K562 (cell line): ENCODE measurements around the gene TK1. TPM values are rescaled to one million over a fixed set of nuclear protein-coding genes. Genes with fewer than 3 reads are reported as not detected.

Experiments used
- BRD4 ChIP-seq: fragments of 200-600 bp; sonication (generic); IDR thresholded peaks from 2 replicates; pipeline ENCODE4 v1.6.1; 2017; ENCODE audit warnings: inconsistent platforms
- FOXM1 ChIP-seq, 2 experiments: fragments of 450-650 bp in 1 of 2; sonication (generic) in 1 of 2; formaldehyde crosslinking in 1 of 2; IDR thresholded peaks; 2 replicates each; pipeline versions ENCODE4 v1.6.1 to v1.9.0; 2017 to 2022; ENCODE audit warnings: low read depth in 2 of 2, mild to moderate bottlenecking in 2 of 2, missing genetic modification reagents in 1 of 2, moderate library complexity in 1 of 2
- KDM1A ChIP-seq, 2 experiments: fragments of 450-650 bp; IDR thresholded peaks; 2 replicates each; pipeline ENCODE4 v1.6.1; 2016; ENCODE audit warnings: mild to moderate bottlenecking in 2 of 2
- SMARCC2 ChIP-seq: fragments of 450-650 bp; IDR thresholded peaks from 2 replicates; pipeline ENCODE4 v1.6.1; 2017; ENCODE audit warnings: antibody characterized with exemption, moderate library complexity, mild to moderate bottlenecking, low read depth
- TAF1 ChIP-seq: IDR thresholded peaks from 2 replicates; pipeline ENCODE4 v1.6.1; 2011; ENCODE audit warnings: mild to moderate bottlenecking, low read length, moderate library complexity; ENCODE audit not compliant: insufficient read depth, control insufficient read depth, severe bottlenecking; ENCODE audit errors: extremely low read depth
- XRCC3 ChIP-seq: fragments of 450-650 bp; IDR thresholded peaks from 2 replicates; pipeline ENCODE4 v1.6.1; 2017; ENCODE audit warnings: mild to moderate bottlenecking, moderate library complexity
- polyA plus RNA-seq, 8 experiments: library from polyadenylated mRNA; depleted of rRNA in 4 of 8; stranded (reverse) in 5 of 8; unstranded in 3 of 8; fragments of >200 nt; fragmentation: Nextera tagmentation in 2 of 8; fragmentation: Illumina TruSeq in 1 of 8; extraction: Ambion mirVana in 2 of 8; extraction: Trizol in 1 of 8; gene quantifications; 2 replicates each; pipeline versions ENCODE4 v1.2.1 to v1.2.3, GENCODE V29; 2011 to 2014; ENCODE audit warnings: inconsistent platforms in 1 of 8, missing spikeins in 1 of 8
- total RNA-seq, 7 experiments: library from RNA; depleted of rRNA in 6 of 7; stranded (reverse); fragments of >200 nt in 6 of 7; fragmentation: Illumina TruSeq in 2 of 7; extraction: Trizol in 2 of 7; gene quantifications; 2 replicates each; pipeline versions ENCODE4 v1.2.1 to v1.2.3, GENCODE V29; 2011 to 2021; ENCODE audit warnings: low replicate concordance in 1 of 7
- TF ChIP-seq, protein P1 (sequence below): fragments of 450-650 bp; formaldehyde crosslinking; IDR thresholded peaks from 2 replicates; pipeline ENCODE4 v1.4.0; 2020; ENCODE audit warnings: mild to moderate bottlenecking, moderate library complexity
- TF ChIP-seq, protein P2 (sequence below): sonication (generic); formaldehyde crosslinking; IDR thresholded peaks from 2 replicates; pipeline ENCODE4 v1.8.0; 2023; ENCODE audit warnings: mild to moderate bottlenecking, missing genetic modification reagents
- TF ChIP-seq, protein P3 (sequence below): sonication (generic); formaldehyde crosslinking; IDR thresholded peaks from 2 replicates; pipeline ENCODE4 v1.8.0; 2023; ENCODE audit warnings: missing genetic modification reagents, mild to moderate bottlenecking, borderline replicate concordance
- TF ChIP-seq, protein P4 (sequence below): sonication (generic); formaldehyde crosslinking; IDR thresholded peaks from 2 replicates; pipeline ENCODE4 v1.8.0; 2022; ENCODE audit warnings: missing genetic modification reagents, mild to moderate bottlenecking, moderate library complexity, borderline replicate concordance

The TK1 gene
- total and polyA plus RNA-seq, 9 of the 15 experiments (the other 6 are each of a cell fraction or from before 2014, with no cell fraction given): 8.4 to 280 (median 103) TPM

DNA sequence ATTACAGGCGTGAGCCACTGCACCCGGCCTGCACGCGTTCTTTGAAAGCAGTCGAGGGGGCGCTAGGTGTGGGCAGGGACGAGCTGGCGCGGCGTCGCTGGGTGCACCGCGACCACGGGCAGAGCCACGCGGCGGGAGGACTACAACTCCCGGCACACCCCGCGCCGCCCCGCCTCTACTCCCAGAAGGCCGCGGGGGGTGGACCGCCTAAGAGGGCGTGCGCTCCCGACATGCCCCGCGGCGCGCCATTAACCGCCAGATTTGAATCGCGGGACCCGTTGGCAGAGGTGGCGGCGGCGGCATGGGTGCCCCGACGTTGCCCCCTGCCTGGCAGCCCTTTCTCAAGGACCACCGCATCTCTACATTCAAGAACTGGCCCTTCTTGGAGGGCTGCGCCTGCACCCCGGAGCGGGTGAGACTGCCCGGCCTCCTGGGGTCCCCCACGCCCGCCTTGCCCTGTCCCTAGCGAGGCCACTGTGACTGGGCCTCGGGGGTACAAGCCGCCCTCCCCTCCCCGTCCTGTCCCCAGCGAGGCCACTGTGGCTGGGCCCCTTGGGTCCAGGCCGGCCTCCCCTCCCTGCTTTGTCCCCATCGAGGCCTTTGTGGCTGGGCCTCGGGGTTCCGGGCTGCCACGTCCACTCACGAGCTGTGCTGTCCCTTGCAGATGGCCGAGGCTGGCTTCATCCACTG lies 27.3 kb upstream of the TK1 start, which contains the start of gene BIRC5 (continued):
- TF ChIP-seq, protein P1, sequence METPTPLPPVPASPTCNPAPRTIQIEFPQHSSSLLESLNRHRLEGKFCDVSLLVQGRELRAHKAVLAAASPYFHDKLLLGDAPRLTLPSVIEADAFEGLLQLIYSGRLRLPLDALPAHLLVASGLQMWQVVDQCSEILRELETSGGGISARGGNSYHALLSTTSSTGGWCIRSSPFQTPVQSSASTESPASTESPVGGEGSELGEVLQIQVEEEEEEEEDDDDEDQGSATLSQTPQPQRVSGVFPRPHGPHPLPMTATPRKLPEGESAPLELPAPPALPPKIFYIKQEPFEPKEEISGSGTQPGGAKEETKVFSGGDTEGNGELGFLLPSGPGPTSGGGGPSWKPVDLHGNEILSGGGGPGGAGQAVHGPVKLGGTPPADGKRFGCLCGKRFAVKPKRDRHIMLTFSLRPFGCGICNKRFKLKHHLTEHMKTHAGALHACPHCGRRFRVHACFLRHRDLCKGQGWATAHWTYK (CRISPR knock-in tag): peak; percentile 80; the same call in 1 of the 2 replicates
- TF ChIP-seq XRCC3: no peak
- peak; percentile 96 for TF ChIP-seq FOXM1 (IDR thresholded peaks at IDR 0.05; ENCODE audit: low read depth)
- TF ChIP-seq FOXM1 (CRISPR knock-in tag; IDR thresholded peaks at IDR 0.05; ENCODE audit: low read depth): peak; percentile 97
- TF ChIP-seq, protein P2, sequence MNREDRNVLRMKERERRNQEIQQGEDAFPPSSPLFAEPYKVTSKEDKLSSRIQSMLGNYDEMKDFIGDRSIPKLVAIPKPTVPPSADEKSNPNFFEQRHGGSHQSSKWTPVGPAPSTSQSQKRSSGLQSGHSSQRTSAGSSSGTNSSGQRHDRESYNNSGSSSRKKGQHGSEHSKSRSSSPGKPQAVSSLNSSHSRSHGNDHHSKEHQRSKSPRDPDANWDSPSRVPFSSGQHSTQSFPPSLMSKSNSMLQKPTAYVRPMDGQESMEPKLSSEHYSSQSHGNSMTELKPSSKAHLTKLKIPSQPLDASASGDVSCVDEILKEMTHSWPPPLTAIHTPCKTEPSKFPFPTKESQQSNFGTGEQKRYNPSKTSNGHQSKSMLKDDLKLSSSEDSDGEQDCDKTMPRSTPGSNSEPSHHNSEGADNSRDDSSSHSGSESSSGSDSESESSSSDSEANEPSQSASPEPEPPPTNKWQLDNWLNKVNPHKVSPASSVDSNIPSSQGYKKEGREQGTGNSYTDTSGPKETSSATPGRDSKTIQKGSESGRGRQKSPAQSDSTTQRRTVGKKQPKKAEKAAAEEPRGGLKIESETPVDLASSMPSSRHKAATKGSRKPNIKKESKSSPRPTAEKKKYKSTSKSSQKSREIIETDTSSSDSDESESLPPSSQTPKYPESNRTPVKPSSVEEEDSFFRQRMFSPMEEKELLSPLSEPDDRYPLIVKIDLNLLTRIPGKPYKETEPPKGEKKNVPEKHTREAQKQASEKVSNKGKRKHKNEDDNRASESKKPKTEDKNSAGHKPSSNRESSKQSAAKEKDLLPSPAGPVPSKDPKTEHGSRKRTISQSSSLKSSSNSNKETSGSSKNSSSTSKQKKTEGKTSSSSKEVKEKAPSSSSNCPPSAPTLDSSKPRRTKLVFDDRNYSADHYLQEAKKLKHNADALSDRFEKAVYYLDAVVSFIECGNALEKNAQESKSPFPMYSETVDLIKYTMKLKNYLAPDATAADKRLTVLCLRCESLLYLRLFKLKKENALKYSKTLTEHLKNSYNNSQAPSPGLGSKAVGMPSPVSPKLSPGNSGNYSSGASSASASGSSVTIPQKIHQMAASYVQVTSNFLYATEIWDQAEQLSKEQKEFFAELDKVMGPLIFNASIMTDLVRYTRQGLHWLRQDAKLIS (CRISPR knock-in tag): peak; percentile 94
- TF ChIP-seq, protein P3, sequence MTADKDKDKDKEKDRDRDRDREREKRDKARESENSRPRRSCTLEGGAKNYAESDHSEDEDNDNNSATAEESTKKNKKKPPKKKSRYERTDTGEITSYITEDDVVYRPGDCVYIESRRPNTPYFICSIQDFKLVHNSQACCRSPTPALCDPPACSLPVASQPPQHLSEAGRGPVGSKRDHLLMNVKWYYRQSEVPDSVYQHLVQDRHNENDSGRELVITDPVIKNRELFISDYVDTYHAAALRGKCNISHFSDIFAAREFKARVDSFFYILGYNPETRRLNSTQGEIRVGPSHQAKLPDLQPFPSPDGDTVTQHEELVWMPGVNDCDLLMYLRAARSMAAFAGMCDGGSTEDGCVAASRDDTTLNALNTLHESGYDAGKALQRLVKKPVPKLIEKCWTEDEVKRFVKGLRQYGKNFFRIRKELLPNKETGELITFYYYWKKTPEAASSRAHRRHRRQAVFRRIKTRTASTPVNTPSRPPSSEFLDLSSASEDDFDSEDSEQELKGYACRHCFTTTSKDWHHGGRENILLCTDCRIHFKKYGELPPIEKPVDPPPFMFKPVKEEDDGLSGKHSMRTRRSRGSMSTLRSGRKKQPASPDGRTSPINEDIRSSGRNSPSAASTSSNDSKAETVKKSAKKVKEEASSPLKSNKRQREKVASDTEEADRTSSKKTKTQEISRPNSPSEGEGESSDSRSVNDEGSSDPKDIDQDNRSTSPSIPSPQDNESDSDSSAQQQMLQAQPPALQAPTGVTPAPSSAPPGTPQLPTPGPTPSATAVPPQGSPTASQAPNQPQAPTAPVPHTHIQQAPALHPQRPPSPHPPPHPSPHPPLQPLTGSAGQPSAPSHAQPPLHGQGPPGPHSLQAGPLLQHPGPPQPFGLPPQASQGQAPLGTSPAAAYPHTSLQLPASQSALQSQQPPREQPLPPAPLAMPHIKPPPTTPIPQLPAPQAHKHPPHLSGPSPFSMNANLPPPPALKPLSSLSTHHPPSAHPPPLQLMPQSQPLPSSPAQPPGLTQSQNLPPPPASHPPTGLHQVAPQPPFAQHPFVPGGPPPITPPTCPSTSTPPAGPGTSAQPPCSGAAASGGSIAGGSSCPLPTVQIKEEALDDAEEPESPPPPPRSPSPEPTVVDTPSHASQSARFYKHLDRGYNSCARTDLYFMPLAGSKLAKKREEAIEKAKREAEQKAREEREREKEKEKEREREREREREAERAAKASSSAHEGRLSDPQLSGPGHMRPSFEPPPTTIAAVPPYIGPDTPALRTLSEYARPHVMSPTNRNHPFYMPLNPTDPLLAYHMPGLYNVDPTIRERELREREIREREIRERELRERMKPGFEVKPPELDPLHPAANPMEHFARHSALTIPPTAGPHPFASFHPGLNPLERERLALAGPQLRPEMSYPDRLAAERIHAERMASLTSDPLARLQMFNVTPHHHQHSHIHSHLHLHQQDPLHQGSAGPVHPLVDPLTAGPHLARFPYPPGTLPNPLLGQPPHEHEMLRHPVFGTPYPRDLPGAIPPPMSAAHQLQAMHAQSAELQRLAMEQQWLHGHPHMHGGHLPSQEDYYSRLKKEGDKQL (CRISPR knock-in tag): 0 out of 2 replicates have a peak, but pooled peaks have one; percentile 27
- no peak for TF ChIP-seq SMARCC2
- TF ChIP-seq, protein P4, sequence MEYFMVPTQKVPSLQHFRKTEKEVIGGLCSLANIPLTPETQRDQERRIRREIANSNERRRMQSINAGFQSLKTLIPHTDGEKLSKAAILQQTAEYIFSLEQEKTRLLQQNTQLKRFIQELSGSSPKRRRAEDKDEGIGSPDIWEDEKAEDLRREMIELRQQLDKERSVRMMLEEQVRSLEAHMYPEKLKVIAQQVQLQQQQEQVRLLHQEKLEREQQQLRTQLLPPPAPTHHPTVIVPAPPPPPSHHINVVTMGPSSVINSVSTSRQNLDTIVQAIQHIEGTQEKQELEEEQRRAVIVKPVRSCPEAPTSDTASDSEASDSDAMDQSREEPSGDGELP: peak; percentile 90
- peak; percentile 93; the same call in 1 of the 2 replicates for TF ChIP-seq BRD4
- no peak for TF ChIP-seq KDM1A (IDR thresholded peaks at IDR 0.05)
- TF ChIP-seq TAF1: peak; percentile 82
